Gastroesophageal sphincter (tissue), 4 donors: Measurements from ENCODE around the gene VPS41. TPM values are rescaled to one million over a fixed set of nuclear protein-coding genes. Genes with fewer than 3 reads are reported as not detected.

Experiments used
- ATAC-seq: fragments of 150-250 bp; one replicate; pipeline ENCODE4 v1.9.1; 2016; ENCODE audit warnings: mild to moderate bottlenecking, moderate library complexity
- H3K27ac ChIP-seq, 4 donors: fragments of 200-600 bp; sonication (generic) in 3 of 4; 1 replicate in 3 of 4; 2 replicates in 1 of 4; pipeline ENCODE4 v1.5.1; 2016 to 2019
- H3K27me3 ChIP-seq: fragments of 200-600 bp; sonication (generic); one replicate; pipeline ENCODE4 v1.5.1; 2019
- H3K36me3 ChIP-seq, 2 donors: fragments of 200-600 bp; sonication (generic); one replicate each; pipeline ENCODE4 v1.5.1; 2019; ENCODE audit warnings: control low read depth in 1 of 2
- H3K4me1 ChIP-seq, 3 donors: fragments of 200-600 bp; sonication (generic); 1 replicate in 2 of 3; 2 replicates in 1 of 3; pipeline ENCODE4 v1.5.1; 2016 to 2019; ENCODE audit warnings: control low read depth in 2 of 3
- H3K4me3 ChIP-seq, 2 donors: fragments of 200-600 bp; sonication (generic); one replicate each; pipeline ENCODE4 v1.5.1; 2019; ENCODE audit warnings: mild to moderate bottlenecking in 1 of 2, moderate library complexity in 1 of 2
- H3K9me3 ChIP-seq, 3 donors: fragments of 200-600 bp; sonication (generic); one replicate each; pipeline ENCODE4 v1.5.1; 2017 to 2019; ENCODE audit warnings: control low read depth in 2 of 3
- CTCF ChIP-seq, 4 experiments: fragments of 200-600 bp in 2 of 4; fragments of 450-650 bp in 2 of 4; sonication (generic) in 1 of 4; IDR thresholded peaks; one replicate each; pipeline ENCODE4 v1.5.1; 2017 to 2019; ENCODE audit warnings: antibody characterized with exemption in 4 of 4, mild to moderate bottlenecking in 2 of 4, moderate library complexity in 2 of 4
- EP300 ChIP-seq: sonication (generic); formaldehyde crosslinking; IDR thresholded peaks from one replicate; pipeline ENCODE4 v1.6.1; 2017; ENCODE audit warnings: antibody characterized with exemption, mild to moderate bottlenecking
- POLR2A ChIP-seq, 2 donors: fragments of 450-650 bp; IDR thresholded peaks; one replicate each; pipeline ENCODE4 v1.6.1; 2017; ENCODE audit warnings: antibody characterized with exemption in 2 of 2, mild to moderate bottlenecking in 2 of 2, moderate library complexity in 1 of 2
- POLR2AphosphoS5 ChIP-seq: sonication (generic); formaldehyde crosslinking; IDR thresholded peaks from one replicate; pipeline ENCODE4 v1.6.1; 2017; ENCODE audit warnings: antibody characterized with exemption
- WGBS, 2 donors: methylation state at CpG; one replicate each; pipeline ENCODE4 v1.1.5; 2018; ENCODE audit warnings: low coverage in 1 of 2; 5-methylcytosine and 5-hydroxymethylcytosine counted together
- total RNA-seq, 4 donors: library from RNA; depleted of rRNA; stranded (reverse); fragments of >200 nt; gene quantifications; one replicate each; pipeline ENCODE4 v1.1.0, GENCODE V29; 2016

VPS41 gene
- total RNA-seq, 4 donors from 2014 or later: 33.7 to 71.8 (median 44.3) TPM

GRCh38 chr7:38907066-38907465, 1.9 kb downstream of the VPS41 start:
- WGBS, 2 donors: 78 to 83% methylated on average over 3 of the region's 3 CpGs
- Histone ChIP-seq H3K27me3 (no peaks in the 10 kb centered on the region), H3K9me3 (no peaks in the 10 kb centered on the region), H3K4me3 (no peak overlapping the region), H3K4me1 (peaks cover 0 to 9% (median 3%) of the 10 kb centered on the region in 3 donors), H3K27ac (no peak overlapping the region), H3K36me3 (no peaks in the 10 kb centered on the region)
- no peak for ATAC-seq
- TF ChIP-seq EP300: no peak

GRCh38 chr7:38905056-38905759, 3.8 kb downstream of the VPS41 start:
- Histone ChIP-seq H3K9me3 (no peaks in the 10 kb centered on the region), H3K27me3 (no peaks in the 10 kb centered on the region), H3K27ac (no peak overlapping the region), H3K4me3 (no peak overlapping the region), H3K4me1 (peaks cover 0 to 9% (median 3%) of the 10 kb centered on the region in 3 donors), H3K36me3 (no peaks in the 10 kb centered on the region)
- WGBS, 2 donors: 67 to 76% methylated on average over 3 of the region's 3 CpGs
- TF ChIP-seq POLR2AphosphoS5: no peak
- no peak for TF ChIP-seq CTCF (IDR thresholded peaks at IDR 0.05)
- no peak for TF ChIP-seq EP300
- no peak for TF ChIP-seq POLR2A (IDR thresholded peaks at IDR 0.05)
- no peak for ATAC-seq

GRCh38 chr7:38903057-38903456, 5.9 kb downstream of the VPS41 start:
- no peak for ATAC-seq
- Histone ChIP-seq H3K36me3 (no peaks in the 10 kb centered on the region), H3K27me3 (no peaks in the 10 kb centered on the region), H3K4me1 (peaks cover 0 to 4% (median under 1%) of the 10 kb centered on the region in 3 donors), H3K9me3 (no peaks in the 10 kb centered on the region), H3K27ac (no peak overlapping the region), H3K4me3 (no peak overlapping the region)
- TF ChIP-seq POLR2AphosphoS5: no peak
- TF ChIP-seq POLR2A (IDR thresholded peaks at IDR 0.05): no peak
- TF ChIP-seq CTCF (IDR thresholded peaks at IDR 0.05): no peak
- no peak for TF ChIP-seq EP300

GRCh38 chr7:38902449-38902848, 6.5 kb downstream of the VPS41 start:
- Histone ChIP-seq H3K9me3 (no peaks in the 10 kb centered on the region), H3K36me3 (peaks cover 0 to 5% of the 10 kb centered on the region in 2 donors), H3K27ac (no peak overlapping the region), H3K27me3 (no peaks in the 10 kb centered on the region), H3K4me3 (no peak overlapping the region), H3K4me1 (peaks cover 0 to 4% (median 0%) of the 10 kb centered on the region in 3 donors)
- 86 to 100% methylated on average over 1 to 2 of the region's 2 CpGs for WGBS, 2 donors
- no peak for ATAC-seq
- TF ChIP-seq CTCF (IDR thresholded peaks at IDR 0.05) (no peak), POLR2AphosphoS5 (no peak), EP300 (no peak), POLR2A (IDR thresholded peaks at IDR 0.05) (no peak)

GRCh38 chr7:38893061-38893460, 15.9 kb downstream of the VPS41 start:
- Histone ChIP-seq H3K36me3 (peaks cover 0 to 34% of the 10 kb centered on the region in 2 donors), H3K4me1 (no peaks in the 10 kb centered on the region), H3K27ac (no peak overlapping the region), H3K9me3 (no peaks in the 10 kb centered on the region), H3K4me3 (no peak overlapping the region), H3K27me3 (no peaks in the 10 kb centered on the region)
- WGBS, 2 donors: 81 to 96% methylated on average over 2 to 3 of the region's 3 CpGs
- TF ChIP-seq EP300: no peak
- no peak for ATAC-seq

GRCh38 chr7:38890597-38890996, 18.4 kb downstream of the VPS41 start:
- H3K4me1 ChIP-seq: no peaks in the 10 kb centered on the region
- no peak overlapping the region for H3K27ac ChIP-seq
- no peak overlapping the region for H3K4me3 ChIP-seq
- no peaks in the 10 kb centered on the region for H3K27me3 ChIP-seq
- ATAC-seq: no peak
- H3K36me3 ChIP-seq: peaks cover 0 to 13% of the 10 kb centered on the region in 2 donors
- 77 to 80% methylated on average over 5 to 6 of the region's 6 CpGs for WGBS, 2 donors
- no peaks in the 10 kb centered on the region for H3K9me3 ChIP-seq
- TF ChIP-seq CTCF (IDR thresholded peaks at IDR 0.05) (no peak), POLR2A (IDR thresholded peaks at IDR 0.05) (no peak), EP300 (no peak), POLR2AphosphoS5 (no peak)
